ENCODE measurements around the gene ZNF302.

DNA sequence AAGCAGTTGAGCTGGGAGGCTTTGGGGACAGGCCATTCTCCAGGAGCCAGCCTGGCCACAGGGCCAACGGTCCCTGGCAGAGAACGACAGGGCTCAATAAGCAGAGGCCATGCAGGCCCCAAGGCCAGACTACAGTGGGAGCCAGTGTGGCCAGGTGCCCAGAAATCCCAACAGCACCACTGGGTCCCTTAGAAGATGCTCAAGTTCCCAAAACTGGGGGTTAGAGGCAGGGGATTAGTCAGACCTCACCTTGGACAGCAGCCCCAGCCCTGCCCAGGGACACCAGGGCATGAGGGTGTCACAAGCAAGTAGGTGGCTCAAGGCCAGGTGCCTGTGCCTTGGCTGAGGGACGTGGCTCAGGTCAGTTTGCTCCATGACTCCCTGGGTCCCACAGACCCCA, 13.3 kb upstream of the ZNF302 start:
- TF ChIP-seq FOXM1 (IDR thresholded peaks at IDR 0.05; ENCODE audit: borderline replicate concordance) (no peak), FOXK2 (IDR thresholded peaks at IDR 0.05) (no peak), TARDBP (IDR thresholded peaks at IDR 0.05) (no peak), ARNT (IDR thresholded peaks at IDR 0.05) (no peak)
- TF ChIP-seq, protein P1, sequence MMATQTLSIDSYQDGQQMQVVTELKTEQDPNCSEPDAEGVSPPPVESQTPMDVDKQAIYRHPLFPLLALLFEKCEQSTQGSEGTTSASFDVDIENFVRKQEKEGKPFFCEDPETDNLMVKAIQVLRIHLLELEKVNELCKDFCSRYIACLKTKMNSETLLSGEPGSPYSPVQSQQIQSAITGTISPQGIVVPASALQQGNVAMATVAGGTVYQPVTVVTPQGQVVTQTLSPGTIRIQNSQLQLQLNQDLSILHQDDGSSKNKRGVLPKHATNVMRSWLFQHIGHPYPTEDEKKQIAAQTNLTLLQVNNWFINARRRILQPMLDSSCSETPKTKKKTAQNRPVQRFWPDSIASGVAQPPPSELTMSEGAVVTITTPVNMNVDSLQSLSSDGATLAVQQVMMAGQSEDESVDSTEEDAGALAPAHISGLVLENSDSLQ (IDR thresholded peaks at IDR 0.05), result no peak

Data from HEK293T (cell line).